Measurements from ENCODE around the gene LPAR3.
"Not testable (repeated sequence)": the region's sequence is repeated elsewhere in the genome, so short reads cannot be mapped to it uniquely, and the experiment has no call there.

Gene LPAR3

GRCh38 chr1:84918726-84919336 lies 25.8 kb upstream of the LPAR3 start:
- DNase-seq (ENCODE audit: insufficient read length, low spot score) = no peak
- no peak for FAIRE-seq
- TF ChIP-seq POLR2A (IDR thresholded peaks at IDR 0.05; ENCODE audit: low read depth, low read length) = no peak

GRCh38 chr1:84916897-84917296 lies 23.9 kb upstream of the LPAR3 start:
- no peak for DNase-seq (ENCODE audit: insufficient read length, low spot score)
- no peak for TF ChIP-seq POLR2A (IDR thresholded peaks at IDR 0.05; ENCODE audit: low read depth, low read length)
- no peak for FAIRE-seq

GRCh38 chr1:84913555-84913892 lies 20.5 kb upstream of the LPAR3 start:
- no peak for TF ChIP-seq POLR2A (IDR thresholded peaks at IDR 0.05; ENCODE audit: low read depth, low read length)
- DNase-seq (ENCODE audit: insufficient read length, low spot score) (no peak), FAIRE-seq (no peak)

- FAIRE-seq (no peak), DNase-seq (ENCODE audit: insufficient read length, low spot score) (no peak)
- no peak for TF ChIP-seq POLR2A (IDR thresholded peaks at IDR 0.05; ENCODE audit: low read depth, low read length)
These were observed 19.9 kb upstream of the LPAR3 start for GRCh38 chr1:84912726-84913554.

- FAIRE-seq; DNase-seq (ENCODE audit: insufficient read length, low spot score): not testable (repeated sequence)
These were observed 15.9 kb upstream of the LPAR3 start for GRCh38 chr1:84908746-84909464.

- DNase-seq (ENCODE audit: insufficient read length, low spot score) (no peak), FAIRE-seq (peak; percentile 75)
- no peak for TF ChIP-seq POLR2A (IDR thresholded peaks at IDR 0.05; ENCODE audit: low read depth, low read length)
These were observed 14.3 kb upstream of the LPAR3 start for GRCh38 chr1:84907095-84907827.

GRCh38 chr1:84902727-84903126 lies 9.7 kb upstream of the LPAR3 start:
- not testable (repeated sequence) for DNase-seq (ENCODE audit: insufficient read length, low spot score); FAIRE-seq

- no peak for DNase-seq (ENCODE audit: insufficient read length, low spot score)
- no peak for FAIRE-seq
- TF ChIP-seq POLR2A (IDR thresholded peaks at IDR 0.05; ENCODE audit: low read depth, low read length) = no peak
These were observed 7.0 kb upstream of the LPAR3 start for GRCh38 chr1:84899969-84900368.

GRCh38 chr1:84896279-84896678 lies 3.3 kb upstream of the LPAR3 start:
- FAIRE-seq (no peak), DNase-seq (ENCODE audit: insufficient read length, low spot score) (no peak)
- no peak for TF ChIP-seq POLR2A (IDR thresholded peaks at IDR 0.05; ENCODE audit: low read depth, low read length)

- DNase-seq (ENCODE audit: insufficient read length, low spot score) (no peak), FAIRE-seq (no peak)
These were observed 2.4 kb downstream of the LPAR3 start for GRCh38 chr1:84890566-84890965.

GRCh38 chr1:84889437-84889836 lies 3.6 kb downstream of the LPAR3 start:
- no peak for DNase-seq (ENCODE audit: insufficient read length, low spot score)
- no peak for TF ChIP-seq POLR2A (IDR thresholded peaks at IDR 0.05; ENCODE audit: low read depth, low read length)
- FAIRE-seq = no peak

More at GRCh38 chr1:84890566-84890965, 2.4 kb downstream of the LPAR3 start:
- TF ChIP-seq POLR2A (IDR thresholded peaks at IDR 0.05; ENCODE audit: low read depth, low read length) = no peak

- no peak for TF ChIP-seq POLR2A (IDR thresholded peaks at IDR 0.05; ENCODE audit: low read depth, low read length)
- FAIRE-seq (no peak), DNase-seq (ENCODE audit: insufficient read length, low spot score) (peak; percentile 29)
These were observed 4.3 kb downstream of the LPAR3 start for GRCh38 chr1:84888753-84889152.

- no peak for DNase-seq (ENCODE audit: insufficient read length, low spot score)
- TF ChIP-seq POLR2A (IDR thresholded peaks at IDR 0.05; ENCODE audit: low read depth, low read length) = no peak
- no peak for FAIRE-seq
These were observed 5.6 kb downstream of the LPAR3 start for GRCh38 chr1:84887261-84887934.

Measured in H54 (cell line).